HepG2 (cell line): Measurements from ENCODE around the gene SPTBN5. TPM values are rescaled to one million over a fixed set of nuclear protein-coding genes. Genes with fewer than 3 reads are reported as not detected.

Experiments used
- ATAC-seq: fragments of 200-7000 bp; cut with Tn5 transposase; 3 replicates; pipeline ENCODE4 v1.9.1; 2020; ENCODE audit warnings: mild to moderate bottlenecking, moderate library complexity
- BruUV-seq: library from RNA; stranded (reverse); fragments of 400-500 nt; replicated peaks from 2 replicates; lab custom pipeline; 2021; lab: Mats Ljungman, UMichigan
- CTCF ChIA-PET: fragments of 300-600 bp; formaldehyde crosslinking; extraction: SDS; loops from one replicate; lab custom pipeline; 2021; ENCODE audit warnings: low total read pairs, inconsistent platforms, low intra/inter-chr PET ratio; lab: Yijun Ruan, JAX
- POLR2A ChIA-PET: fragments of 350-600 bp; sonication (Branson Sonifier 250); formaldehyde crosslinking; loops from one replicate; lab custom pipeline; 2020; ENCODE audit warnings: antibody characterized with exemption, inconsistent platforms; lab: Yijun Ruan, JAX
- DNase-seq: peaks from one replicate; pipeline ENCODE4 v3.0.0-alpha.2; 2015; ENCODE audit warnings: low spot score
- FAIRE-seq: peaks from 3 replicates; lab custom pipeline; 2011; peaks lifted over from hg19 to GRCh38; lab: Jason Lieb, UNC
- H2AFZ ChIP-seq: one replicate; pipeline ENCODE4 v1.6.1; 2011; ENCODE audit warnings: low read length, inconsistent platforms
- H3K27ac ChIP-seq: fragments of 300-600 bp; 3 replicates; pipeline ENCODE4 v1.8.0; 2011; ENCODE audit warnings: mixed run types, mild to moderate bottlenecking, mixed read lengths, low read length, inconsistent platforms; ENCODE audit not compliant: insufficient read depth; ENCODE audit errors: extremely low read length
- H3K27me3 ChIP-seq, 2 experiments: fragments of 200-600 bp in 1 of 2; 2 replicates in 1 of 2; 3 replicates in 1 of 2; pipeline versions ENCODE4 v1.6.0 to v1.8.0; 2011; ENCODE audit warnings: low read length in 2 of 2, mild to moderate bottlenecking in 2 of 2, moderate library complexity in 2 of 2, inconsistent platforms in 1 of 2; ENCODE audit not compliant: insufficient read depth in 2 of 2, control insufficient read depth in 1 of 2
- H3K36me3 ChIP-seq, 2 experiments: fragments of 200-600 bp in 1 of 2; replicated peaks in 1 of 2; 2 replicates in 1 of 2; 3 replicates in 1 of 2; pipeline versions ENCODE4 v1.5.1 to v1.8.0; 2011; ENCODE audit warnings: low read length in 2 of 2, inconsistent platforms in 1 of 2; ENCODE audit not compliant: insufficient read depth in 2 of 2, control insufficient read depth in 1 of 2
- H3K4me1 ChIP-seq: 2 replicates; pipeline ENCODE4 v1.5.1; 2012; ENCODE audit warnings: low read length, inconsistent platforms; ENCODE audit not compliant: insufficient read depth
- H3K4me2 ChIP-seq: 2 replicates; pipeline ENCODE4 v1.6.0; 2011; ENCODE audit warnings: low read depth, low read length, inconsistent platforms
- H3K4me3 ChIP-seq, 3 experiments: fragments of 200-600 bp in 1 of 3; sonication (generic), shearing (Covaris generic) in 1 of 3; replicated peaks in 1 of 3; 2 replicates each; pipeline ENCODE4 v1.5.1; 2011 to 2016; ENCODE audit warnings: low read length in 3 of 3, inconsistent platforms in 2 of 3, low read depth in 2 of 3, mild to moderate bottlenecking in 2 of 3, control low read depth in 1 of 3, mixed read lengths in 1 of 3; ENCODE audit not compliant: insufficient read depth in 1 of 3
- H3K79me2 ChIP-seq: one replicate; pipeline ENCODE4 v1.6.1; 2011; ENCODE audit warnings: low read length, inconsistent platforms; ENCODE audit not compliant: insufficient read depth
- H3K9ac ChIP-seq: 2 replicates; pipeline ENCODE4 v1.6.0; 2011; ENCODE audit warnings: mild to moderate bottlenecking, low read depth, low read length, inconsistent platforms; ENCODE audit not compliant: insufficient read depth
- H3K9me3 ChIP-seq: 2 replicates; pipeline ENCODE4 v1.5.1; 2012; ENCODE audit warnings: mild to moderate bottlenecking, low read length
- H4K20me1 ChIP-seq: 2 replicates; pipeline ENCODE4 v1.6.0; 2011; ENCODE audit warnings: inconsistent platforms, mild to moderate bottlenecking, low read length, moderate library complexity; ENCODE audit not compliant: insufficient read depth
- GPN1 ChIP-seq: sonication (generic); formaldehyde crosslinking; IDR thresholded peaks from 2 replicates; pipeline ENCODE4 v1.5.1; 2020; ENCODE audit warnings: missing genetic modification reagents, borderline replicate concordance
- MTF1 ChIP-seq: sonication (generic); formaldehyde crosslinking; IDR thresholded peaks from 2 replicates; pipeline ENCODE4 v1.5.0; 2020; ENCODE audit warnings: missing genetic modification reagents
- NCOA5 ChIP-seq: sonication (generic); formaldehyde crosslinking; IDR thresholded peaks from 2 replicates; pipeline ENCODE4 v1.4.0; 2020; ENCODE audit warnings: missing genetic modification reagents
- NFYB ChIP-seq: sonication (generic); formaldehyde crosslinking; IDR thresholded peaks from 2 replicates; pipeline ENCODE4 v1.4.0; 2020; ENCODE audit warnings: missing genetic modification reagents
- PHF8 ChIP-seq: sonication (generic); formaldehyde crosslinking; IDR thresholded peaks from 2 replicates; pipeline ENCODE4 v1.5.0; 2020; ENCODE audit warnings: missing genetic modification reagents
- PRMT3 ChIP-seq: sonication (generic); formaldehyde crosslinking; IDR thresholded peaks from 2 replicates; pipeline ENCODE4 v1.8.1; 2022; ENCODE audit warnings: low read depth, mild to moderate bottlenecking, moderate library complexity, missing genetic modification reagents, borderline replicate concordance
- WGBS: methylation state at CpG from one replicate; pipeline ENCODE4 v1.1.6; 2017; ENCODE audit warnings: low lambda C conversion rate; 5-methylcytosine and 5-hydroxymethylcytosine counted together
- in situ Hi-C: cut with HindIII; loops from 2 replicates; pipeline ENCODE4 v1.10.0; 2017; ENCODE audit warnings: low pct_unique_long_range_greater_than_20kb; ENCODE audit not compliant: extremely low pct_ligation_motif_present
- intact Hi-C: fragments of 100-400 bp; cut with micrococcal nuclease; formaldehyde crosslinking; loops from one replicate; pipeline ENCODE4 v1.10.0; 2022; ENCODE audit not compliant: unreplicated experiment
- polyA plus RNA-seq, 8 experiments: library from polyadenylated mRNA; depleted of rRNA in 3 of 8; stranded (reverse) in 7 of 8; unstranded in 1 of 8; fragments of >200 nt; fragmentation: Illumina TruSeq in 4 of 8; extraction: Trizol in 4 of 8; gene quantifications; 2 replicates each; pipeline versions ENCODE4 v1.2.1 to v1.2.3, GENCODE V29; 2011 to 2016; ENCODE audit warnings: low read depth in 4 of 8, missing spikeins in 1 of 8, mixed read lengths in 1 of 8; ENCODE audit not compliant: insufficient read depth in 1 of 8
- total RNA-seq, 5 experiments: library from RNA; depleted of rRNA; stranded (reverse); fragments of >200 nt; fragmentation: Illumina TruSeq; extraction: Trizol; gene quantifications; 2 replicates each; pipeline ENCODE4 v1.2.3, GENCODE V29; 2016; ENCODE audit warnings: low read depth in 1 of 5
- TF ChIP-seq, protein P1 (sequence below): sonication (generic); formaldehyde crosslinking; IDR thresholded peaks from 2 replicates; pipeline ENCODE4 v1.4.0; 2020; ENCODE audit warnings: missing genetic modification reagents
- TF ChIP-seq, protein P2 (sequence below): sonication (generic); formaldehyde crosslinking; IDR thresholded peaks from 2 replicates; pipeline ENCODE4 v1.4.0; 2020; ENCODE audit warnings: missing genetic modification reagents, borderline replicate concordance

The SPTBN5 gene
- total and polyA plus RNA-seq, 2 of the 13 experiments (the other 11 are each of a cell fraction or from before 2014, with no cell fraction given) = 0.01 to 0.07 TPM

DNA sequence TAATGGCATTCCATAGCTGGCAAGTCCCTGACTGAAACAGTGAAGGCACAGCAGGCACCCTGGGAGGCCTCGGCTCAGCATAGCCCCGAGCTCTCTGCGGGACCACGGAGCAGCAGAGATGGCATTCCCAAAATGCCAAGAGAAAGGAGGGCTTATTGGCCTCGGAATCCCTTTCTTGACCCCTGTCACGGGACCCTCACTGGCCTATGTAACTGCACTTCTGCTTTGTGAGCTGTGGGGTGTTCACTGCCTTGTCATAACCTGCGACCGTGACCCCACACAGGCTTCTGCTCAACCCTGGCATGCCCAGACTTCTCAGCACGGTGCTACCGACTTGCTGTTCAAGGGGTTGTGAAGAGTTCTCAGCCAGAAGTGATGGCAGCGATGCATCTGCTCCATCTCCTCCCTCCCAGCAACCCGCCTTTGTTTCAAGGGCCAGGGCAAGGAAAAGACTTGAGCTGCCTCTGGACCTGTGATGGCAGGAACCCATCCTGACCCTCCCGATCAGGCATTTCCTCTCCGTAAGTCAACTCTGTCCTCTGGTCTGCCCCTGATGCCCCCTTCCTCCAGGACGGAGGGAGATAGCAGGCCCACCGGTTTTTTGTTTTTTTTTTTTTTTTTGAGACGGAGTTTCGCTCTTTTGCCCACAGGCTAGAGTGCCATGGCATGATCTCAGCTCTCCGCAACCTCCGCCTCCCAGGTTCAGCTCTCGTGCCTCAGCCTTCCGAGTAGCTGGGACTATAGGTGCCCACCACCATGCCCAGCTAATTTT is 48.0 kb upstream of the SPTBN5 start:
- Histone ChIP-seq H2AFZ (no peak overlapping the region), H4K20me1 (no peaks in the 10 kb centered on the region), H3K79me2 (no peaks in the 10 kb centered on the region), H3K27ac (no peak overlapping the region), H3K9ac (no peak overlapping the region), H3K4me1 (peaks cover 16% of the 10 kb centered on the region), H3K9me3 (no peaks in the 10 kb centered on the region), H3K27me3 (no peaks in the 10 kb centered on the region), H3K4me3 (no peak overlapping the region), H3K4me2 (no peak overlapping the region), H3K36me3 (peaks cover 2 to 6% of the 10 kb centered on the region in 2 experiments; a peak in 2 of 5 replicates)
- in situ Hi-C loops (no loop called here), intact Hi-C loops (no loop called here)
- no TSS peak for BruUV-seq
- WGBS = 91% methylated on average over 17 of the region's 22 CpGs
- CTCF ChIA-PET = no interaction called here
- DNase-seq = no peak
- TF ChIP-seq MTF1 (CRISPR knock-in tag) (no peak), PHF8 (CRISPR knock-in tag) (no peak)
- TF ChIP-seq, all 625 proteins: peak for 0
- POLR2A ChIA-PET = no interaction called here
- FAIRE-seq (no peak), ATAC-seq (no peak)

DNA sequence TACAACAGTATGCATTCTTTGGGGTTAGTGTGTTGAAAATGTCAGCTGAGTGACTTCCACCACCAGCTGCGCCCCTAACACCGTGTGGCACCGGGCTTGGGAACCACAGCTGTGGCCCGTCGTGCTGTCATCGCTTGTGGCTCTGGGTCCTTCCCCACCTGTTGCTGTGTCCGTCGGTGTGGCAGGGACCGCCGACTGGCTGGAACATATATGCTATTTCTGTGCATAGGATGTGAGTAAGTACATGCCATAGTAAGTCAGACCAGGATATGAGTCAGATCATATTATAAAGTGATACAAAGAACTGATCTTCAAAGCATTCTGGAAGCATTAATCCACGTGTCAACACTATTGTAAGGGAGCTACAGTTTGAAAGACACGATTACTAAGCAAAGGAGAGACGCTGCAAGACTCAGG is 46.6 kb upstream of the SPTBN5 start:
- WGBS = 94% methylated on average over 8 of the region's 13 CpGs
- CTCF ChIA-PET = no interaction called here
- in situ Hi-C loops = no loop called here
- H3K4me2 ChIP-seq = no peak overlapping the region
- peaks cover 2 to 6% of the 10 kb centered on the region in 2 experiments; a peak in 2 of 5 replicates for H3K36me3 ChIP-seq
- POLR2A ChIA-PET = no interaction called here
- DNase-seq (peak; percentile 20), ATAC-seq (no peak), FAIRE-seq (no peak)
- H4K20me1 ChIP-seq = no peaks in the 10 kb centered on the region
- intact Hi-C loops = no loop called here
- H3K79me2 ChIP-seq = no peaks in the 10 kb centered on the region
- no peak overlapping the region for H3K9ac ChIP-seq
- BruUV-seq = no TSS peak
- no peaks in the 10 kb centered on the region for H3K27me3 ChIP-seq
- no peak overlapping the region for H3K4me3 ChIP-seq
- H3K27ac ChIP-seq = no peak overlapping the region
- TF ChIP-seq, protein P1, sequence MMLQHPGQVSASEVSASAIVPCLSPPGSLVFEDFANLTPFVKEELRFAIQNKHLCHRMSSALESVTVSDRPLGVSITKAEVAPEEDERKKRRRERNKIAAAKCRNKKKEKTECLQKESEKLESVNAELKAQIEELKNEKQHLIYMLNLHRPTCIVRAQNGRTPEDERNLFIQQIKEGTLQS (CRISPR knock-in tag) = no peak
- TF ChIP-seq NFYB (CRISPR knock-in tag) (no peak), PRMT3 (CRISPR knock-in tag) (no peak), GPN1 (CRISPR knock-in tag) (no peak), NCOA5 (CRISPR knock-in tag) (no peak)
- TF ChIP-seq, protein P2, sequence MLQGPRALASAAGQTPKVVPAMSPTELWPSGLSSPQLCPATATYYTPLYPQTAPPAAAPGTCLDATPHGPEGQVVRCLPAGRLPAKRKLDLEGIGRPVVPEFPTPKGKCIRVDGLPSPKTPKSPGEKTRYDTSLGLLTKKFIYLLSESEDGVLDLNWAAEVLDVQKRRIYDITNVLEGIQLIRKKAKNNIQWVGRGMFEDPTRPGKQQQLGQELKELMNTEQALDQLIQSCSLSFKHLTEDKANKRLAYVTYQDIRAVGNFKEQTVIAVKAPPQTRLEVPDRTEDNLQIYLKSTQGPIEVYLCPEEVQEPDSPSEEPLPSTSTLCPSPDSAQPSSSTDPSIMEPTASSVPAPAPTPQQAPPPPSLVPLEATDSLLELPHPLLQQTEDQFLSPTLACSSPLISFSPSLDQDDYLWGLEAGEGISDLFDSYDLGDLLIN (CRISPR knock-in tag) = no peak
- peaks cover 16% of the 10 kb centered on the region for H3K4me1 ChIP-seq
- no peak overlapping the region for H2AFZ ChIP-seq
- H3K9me3 ChIP-seq = no peaks in the 10 kb centered on the region
